NT2/D1 (cell line): ENCODE data around the gene MYO7B.

Source experiments
- YY1 ChIP-seq: IDR thresholded peaks from 2 replicates; pipeline ENCODE4 v1.6.1; 2011; ENCODE audit not compliant: insufficient read length, insufficient read depth
- ZNF274 ChIP-seq: IDR thresholded peaks from 2 replicates; pipeline ENCODE4 v1.6.1; 2011; ENCODE audit warnings: mild to moderate bottlenecking, low read depth, low read length

DNA sequence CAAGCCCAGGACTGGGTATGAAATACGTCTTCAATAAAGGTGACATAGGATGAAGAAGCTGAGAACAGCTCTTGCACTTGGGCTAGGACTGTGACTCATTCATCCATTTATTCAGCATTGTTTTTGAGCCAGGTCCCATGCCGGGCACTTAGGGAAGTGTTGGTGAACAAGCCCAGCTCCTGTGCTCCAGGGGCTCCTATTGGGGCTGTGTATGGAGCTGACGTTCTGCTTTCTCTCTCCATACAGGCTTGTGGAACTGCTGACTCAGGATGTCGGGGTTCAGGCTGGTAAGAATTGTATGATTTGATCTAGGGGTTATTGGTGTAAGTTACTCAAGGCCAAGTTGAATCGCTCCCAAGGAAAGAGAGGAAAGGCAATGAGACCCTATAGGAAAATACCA is 24.0 kb downstream of the MYO7B start:
- TF ChIP-seq YY1 (no peak), ZNF274 (no peak)
